Hematopoietic multipotent progenitor cell treated with erythropoietin and hydrocortisone succinate and interleukin-3 and kit ligand, for 15 days (in vitro differentiated cells): Measurements from ENCODE around the gene CCDC92B.
"Not testable (repeated sequence)": the region's sequence is repeated elsewhere in the genome, so short reads cannot be mapped to it uniquely, and the experiment has no call there.

Experiments used
- DNase-seq: peaks from one replicate; pipeline ENCODE4 v3.0.0-alpha.2; 2015; ENCODE audit warnings: low spot score

Gene CCDC92B

GRCh38 chr17:2749058-2749783 lies at the start of gene CCDC92B:
TSS of gene CCDC92B (minus strand) at chr17:2749652. CDS start at chr17:2735145, 14,507 bp downstream.
- DNase-seq, result no peak

DNA sequence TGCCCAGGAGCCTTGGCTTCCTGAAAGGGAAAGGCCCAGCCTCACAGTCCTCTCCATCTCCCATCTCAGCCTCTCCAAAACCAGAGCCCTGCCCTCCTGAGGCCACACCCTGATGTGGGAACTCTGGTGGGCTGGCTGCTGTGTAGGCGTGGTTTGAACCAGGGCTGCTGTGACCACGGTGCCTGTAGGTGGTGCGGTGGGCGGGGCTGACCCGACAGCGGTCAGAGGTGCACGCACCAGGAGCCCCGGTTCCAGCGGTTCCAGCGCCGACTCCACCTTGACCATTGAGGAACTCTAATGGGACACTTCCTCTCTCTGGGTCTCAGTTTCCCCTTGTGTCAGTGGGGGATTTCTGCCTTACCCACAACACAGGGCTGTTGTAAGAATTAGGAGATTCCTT lies 49.2 kb upstream of the CCDC92B start:
- DNase-seq, result no peak

- DNase-seq, result no peak
Measured at GRCh38 chr17:2798188-2798587, 48.7 kb upstream of the CCDC92B start.

GRCh38 chr17:2797637-2798036 lies 48.2 kb upstream of the CCDC92B start:
- DNase-seq, result no peak

DNA sequence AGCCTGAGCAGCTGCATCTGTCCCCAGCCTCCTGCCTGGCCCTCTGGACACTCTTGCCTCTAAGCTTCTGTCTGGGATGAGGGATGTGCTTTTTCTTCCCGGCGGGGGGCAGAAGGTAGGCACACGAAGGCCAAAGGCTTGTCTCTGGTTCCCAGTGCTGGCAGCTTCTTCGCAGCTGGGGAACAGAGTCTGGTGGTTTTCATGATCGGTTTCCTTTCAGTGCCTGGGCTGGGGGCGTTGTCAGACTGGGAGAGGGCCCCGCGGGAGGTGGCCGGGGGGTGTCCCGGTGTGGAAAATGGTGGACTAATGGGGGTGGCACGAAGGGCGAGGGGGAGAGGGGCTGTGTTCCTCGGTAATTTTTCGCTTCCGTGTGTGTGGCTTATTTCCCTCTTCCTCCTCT lies 47.8 kb upstream of the CCDC92B start:
- no peak for DNase-seq

DNA sequence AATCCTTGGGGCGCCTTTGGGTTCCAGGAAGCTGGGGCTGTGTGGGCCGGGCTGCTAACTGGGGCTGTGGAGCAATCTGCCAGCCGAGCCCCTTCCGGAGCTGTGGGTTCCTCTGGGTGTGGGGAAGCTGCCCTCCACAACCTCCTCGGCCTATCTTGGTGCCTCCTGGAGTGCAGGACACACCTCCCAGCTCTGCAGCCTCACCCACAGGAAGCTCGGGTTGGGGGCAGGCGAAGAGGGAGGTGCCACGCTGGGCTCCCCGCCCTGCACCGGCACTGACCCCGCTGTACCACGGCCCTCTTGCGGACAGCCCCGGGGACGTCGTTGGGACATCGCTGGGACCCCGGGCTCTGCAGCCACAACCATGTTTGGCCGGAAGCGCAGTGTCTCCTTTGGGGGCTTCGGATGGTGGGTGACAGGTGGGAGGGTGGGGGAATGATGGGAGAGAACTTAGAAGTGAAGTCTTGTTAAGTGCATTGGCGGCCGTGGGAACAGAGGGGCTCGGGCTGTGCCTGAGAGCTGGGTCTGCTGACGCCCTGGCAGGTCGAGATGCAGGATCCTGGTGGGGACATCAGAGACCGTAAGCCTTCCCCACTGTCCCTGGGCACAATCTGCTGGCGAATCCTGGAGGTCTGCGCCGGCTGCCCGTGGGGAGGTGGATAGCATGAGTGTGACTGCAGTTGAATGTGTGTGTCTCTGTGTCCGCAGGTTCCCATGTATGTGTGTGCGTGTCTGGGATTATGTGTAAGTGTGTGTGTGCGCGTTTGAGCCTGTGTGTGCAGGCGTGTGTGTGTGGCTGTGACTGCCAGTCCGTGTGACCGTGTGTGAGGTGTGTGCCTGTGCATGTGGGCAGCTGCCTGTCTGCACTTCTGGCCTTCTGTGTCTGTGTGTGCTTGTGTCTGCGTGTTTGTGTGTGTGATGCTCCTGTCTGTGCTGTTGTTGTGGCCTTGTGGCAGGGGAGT lies 47.0 kb upstream of the CCDC92B start, which contains the start of gene RAP1GAP2:
Gene RAP1GAP2, plus strand, starts transcription at position 275 of the 962 bp plus-strand sequence. Its CDS starts 90 bp downstream, at position 365.
- DNase-seq, result no peak

DNA sequence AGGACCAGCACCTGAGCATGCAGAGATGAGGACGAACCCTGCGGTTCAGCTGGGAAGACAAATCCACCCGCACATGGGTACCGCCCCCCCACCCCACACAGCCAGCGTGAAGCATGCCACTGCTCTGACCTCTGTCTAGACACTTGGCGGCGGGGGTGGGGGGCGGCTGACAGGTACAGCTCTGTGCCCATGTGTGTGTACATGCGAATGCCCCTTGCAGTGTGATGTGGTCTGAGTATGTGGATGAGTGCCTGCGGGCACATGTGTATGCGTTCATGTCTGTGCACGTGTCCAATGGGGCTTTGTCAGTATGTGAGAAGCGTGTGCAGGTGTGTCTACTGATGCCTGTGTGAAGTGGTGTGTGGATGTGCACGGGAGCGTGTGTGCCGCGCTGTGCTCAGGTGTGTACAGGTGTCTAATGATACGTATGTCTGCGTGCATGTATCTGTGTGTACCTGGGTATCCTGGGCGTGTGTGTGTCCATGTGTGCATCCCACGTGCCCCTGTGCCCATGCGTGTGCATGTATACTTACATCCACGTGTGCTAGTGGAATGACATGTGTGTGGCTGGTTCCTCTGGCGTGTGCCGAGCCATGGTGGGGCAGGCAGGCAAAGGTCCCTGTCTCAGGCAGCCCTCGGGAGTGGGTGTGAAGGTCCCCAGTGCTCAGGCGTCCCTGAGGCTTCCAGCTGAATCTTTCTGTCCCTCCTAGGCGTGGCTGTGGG lies 46.1 kb upstream of the CCDC92B start:
- no peak for DNase-seq

DNA sequence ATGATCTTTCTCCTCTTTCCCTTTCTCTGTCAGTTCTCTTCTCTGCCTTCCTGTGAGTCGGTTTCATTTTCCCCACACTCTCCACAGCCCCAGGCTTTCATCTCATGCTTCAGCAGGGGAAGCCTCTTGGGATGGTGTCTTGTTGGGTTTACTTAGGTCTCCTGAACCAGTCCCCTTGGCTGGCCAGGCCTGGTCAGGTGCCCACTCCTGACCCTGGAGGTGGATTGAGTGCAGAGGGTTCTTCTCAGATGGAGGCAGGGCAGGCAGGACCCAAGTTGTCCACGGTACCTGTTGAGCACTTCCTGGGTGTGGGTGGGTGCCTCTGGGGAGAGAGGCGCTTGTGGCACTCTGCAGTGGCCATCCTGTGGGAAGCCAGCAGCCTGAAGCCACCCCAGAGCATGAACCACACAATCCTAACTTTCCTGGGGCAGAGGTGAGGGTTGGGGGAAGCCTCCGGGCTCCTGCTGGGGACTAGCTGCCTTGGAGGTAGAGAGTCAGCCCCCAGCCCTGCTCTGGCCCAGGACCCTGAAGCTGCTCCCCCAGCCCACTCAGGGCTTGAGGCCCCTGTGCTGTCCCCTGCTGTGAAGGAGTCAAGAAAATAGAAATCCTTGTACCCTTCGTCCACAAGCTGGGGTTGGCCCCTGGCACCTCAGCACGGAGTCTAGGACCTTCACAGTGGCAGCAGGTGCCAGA lies 44.8 kb upstream of the CCDC92B start:
- DNase-seq, result no peak

DNA sequence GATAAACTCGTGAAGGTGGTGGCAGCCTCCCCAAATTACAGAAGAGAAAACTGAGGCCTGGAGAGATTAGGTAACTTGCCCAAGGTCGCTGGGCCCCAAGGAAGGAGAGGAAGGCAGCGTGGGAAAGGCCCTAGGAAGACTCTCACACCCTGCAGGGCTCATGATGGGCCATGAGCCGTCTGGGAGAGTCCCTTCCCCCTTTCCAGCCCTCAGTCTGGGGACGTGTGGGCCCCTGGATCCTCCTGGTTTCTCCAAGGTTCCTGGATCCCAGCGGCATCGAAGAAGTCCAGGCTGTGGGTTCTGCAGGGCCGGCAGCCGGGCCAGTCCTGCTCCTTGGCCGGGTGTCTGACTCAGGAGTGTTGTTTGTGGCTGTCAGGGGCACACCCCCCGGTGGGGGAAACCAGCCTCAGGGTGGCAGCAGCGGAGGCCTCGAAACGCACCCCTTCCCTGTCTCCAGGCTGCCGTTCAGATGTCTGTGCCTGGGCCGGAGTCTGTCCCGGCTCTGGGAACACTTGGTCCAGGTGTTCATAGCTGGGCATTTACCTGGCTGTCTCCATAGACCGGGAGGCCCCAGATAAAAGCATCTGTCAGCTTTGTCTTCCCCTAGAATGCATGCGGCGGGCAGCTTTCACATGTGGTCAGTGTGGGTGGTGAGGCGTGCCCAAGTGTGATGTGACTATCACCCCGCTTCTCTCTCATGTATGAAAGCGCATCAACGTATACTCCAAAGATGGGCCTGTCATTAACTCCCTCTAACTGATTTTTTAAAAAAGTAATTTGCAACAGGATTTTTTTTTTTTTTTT lies 43.1 kb upstream of the CCDC92B start:
- DNase-seq, result no peak

DNA sequence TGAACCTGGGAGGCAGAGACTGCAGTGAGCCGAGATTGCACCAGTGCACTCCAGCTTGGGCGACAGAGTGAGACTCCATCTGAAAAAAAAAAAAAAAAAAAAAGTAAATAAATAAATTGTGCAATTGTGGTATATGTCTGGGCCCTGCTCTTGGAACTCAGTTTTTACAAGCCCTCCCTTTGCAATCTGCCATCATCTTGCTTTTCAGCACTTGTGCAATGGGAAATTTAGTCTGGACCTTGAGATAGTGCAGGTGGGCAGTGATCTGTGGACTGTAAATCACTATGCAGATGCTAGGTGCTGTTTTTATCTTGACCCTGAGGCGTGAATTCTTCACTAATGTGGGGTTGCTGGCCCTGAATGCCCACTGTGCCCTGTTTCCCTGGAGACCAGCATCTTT lies 40.2 kb upstream of the CCDC92B start:
- DNase-seq, result no peak

- DNase-seq, result peak; percentile 84
Measured at GRCh38 chr17:2786176-2786881, 36.9 kb upstream of the CCDC92B start.

DNA sequence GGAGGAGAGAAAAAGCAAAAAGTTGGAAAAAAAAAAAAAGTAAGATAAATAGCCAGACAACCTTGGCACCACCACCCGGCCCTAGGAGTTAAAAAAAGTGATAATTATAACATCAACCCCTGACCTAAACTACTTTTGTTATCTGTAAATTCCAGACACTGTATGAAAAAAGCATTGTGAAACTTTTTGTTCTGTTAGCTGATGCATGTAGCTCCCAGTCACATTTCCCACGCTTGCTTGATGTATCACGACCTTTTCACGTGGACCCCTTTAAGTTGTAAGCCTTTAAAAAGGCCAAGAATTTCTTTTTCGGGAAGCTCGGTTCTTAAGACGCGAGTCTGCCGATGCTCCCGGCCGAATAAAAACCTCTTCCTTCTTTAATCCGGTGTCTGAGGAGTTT lies 35.9 kb upstream of the CCDC92B start:
- peak; percentile 11 for DNase-seq

GRCh38 chr17:2784864-2785263 lies 35.4 kb upstream of the CCDC92B start:
- DNase-seq, result no peak

DNA sequence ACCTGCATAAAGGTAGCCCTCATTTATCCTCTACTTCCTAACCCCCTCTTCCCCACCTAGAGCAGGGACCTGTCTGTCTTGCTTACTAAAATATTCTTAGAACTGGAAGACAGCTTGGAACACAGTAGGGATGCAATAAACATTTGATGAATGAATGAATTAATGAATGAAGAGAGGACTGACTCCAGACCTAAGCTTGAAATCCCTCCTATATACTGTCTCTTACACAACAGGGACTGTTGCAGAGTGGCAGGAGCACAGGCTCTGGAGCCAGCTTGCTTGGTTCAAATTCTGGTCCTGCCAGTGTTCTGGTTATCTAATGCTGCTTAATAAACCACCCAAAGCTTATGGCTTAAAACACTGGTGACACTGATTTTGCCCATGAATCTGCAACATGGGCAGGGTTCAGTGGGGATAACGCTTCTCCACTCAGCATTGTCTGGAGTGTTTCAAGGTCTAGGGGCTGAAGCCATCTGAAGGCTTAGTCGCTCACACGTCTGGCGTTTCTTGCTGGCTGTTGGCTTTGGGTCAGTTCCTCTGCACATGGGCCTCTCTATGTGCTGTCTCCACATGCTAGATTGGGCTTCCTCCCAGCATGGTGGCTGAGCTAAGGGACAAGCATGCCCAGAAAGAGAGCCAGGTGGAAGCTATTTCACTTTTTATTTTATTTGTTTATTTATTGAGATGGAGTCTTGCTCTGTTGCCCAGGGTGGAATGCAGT lies 34.0 kb upstream of the CCDC92B start:
- DNase-seq, result no peak

- DNase-seq, result no peak
Measured at GRCh38 chr17:2782055-2782454, 32.6 kb upstream of the CCDC92B start.

- DNase-seq, result not testable (repeated sequence)
Measured at GRCh38 chr17:2781598-2781997, 32.1 kb upstream of the CCDC92B start.

DNA sequence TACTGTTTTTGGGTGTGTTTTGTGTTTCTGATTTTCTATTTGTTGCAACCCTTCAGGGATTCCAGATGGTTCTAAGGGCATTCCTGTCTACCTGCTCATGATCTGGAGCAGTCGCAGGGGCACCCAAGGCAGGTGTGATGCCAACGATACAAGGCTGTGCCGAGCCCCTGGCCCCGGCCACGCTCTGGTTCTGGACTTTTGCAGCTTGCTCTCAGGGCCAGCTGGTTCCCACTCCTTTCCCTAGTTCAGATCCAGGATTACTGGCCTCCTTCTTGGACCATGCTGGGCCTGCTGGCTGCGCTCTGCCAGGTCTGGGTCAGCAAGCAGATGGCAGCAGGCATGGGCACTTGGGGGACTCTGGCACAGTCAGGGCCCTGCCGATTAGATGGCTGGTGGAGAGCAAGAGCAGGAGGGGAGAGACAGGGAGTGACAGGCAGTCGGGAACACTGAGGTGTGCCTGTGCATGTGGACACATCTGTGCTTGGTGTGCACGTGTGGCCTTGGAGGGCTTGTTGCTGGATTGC lies 31.5 kb upstream of the CCDC92B start:
- no peak for DNase-seq

DNA sequence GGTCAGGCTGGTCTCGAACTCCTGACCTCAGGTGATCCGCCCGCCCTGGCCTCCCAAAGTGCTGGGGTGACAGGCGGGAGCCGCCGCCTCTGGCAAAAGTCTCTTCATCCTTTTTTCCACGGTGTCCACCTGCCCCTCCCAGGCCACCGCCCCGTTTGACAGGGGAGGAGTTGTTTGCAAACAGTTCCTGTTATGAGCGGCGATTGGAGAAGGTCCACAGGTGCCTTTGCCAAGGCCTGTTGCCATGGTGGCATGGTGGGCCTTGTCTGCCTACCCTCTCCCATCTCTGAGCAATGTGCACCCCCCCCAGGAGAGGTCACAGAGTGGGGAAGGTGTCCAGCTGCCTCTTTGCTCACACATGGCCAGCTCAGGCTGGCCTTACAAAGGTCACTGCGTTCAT lies 30.8 kb upstream of the CCDC92B start:
- DNase-seq, result no peak

DNA sequence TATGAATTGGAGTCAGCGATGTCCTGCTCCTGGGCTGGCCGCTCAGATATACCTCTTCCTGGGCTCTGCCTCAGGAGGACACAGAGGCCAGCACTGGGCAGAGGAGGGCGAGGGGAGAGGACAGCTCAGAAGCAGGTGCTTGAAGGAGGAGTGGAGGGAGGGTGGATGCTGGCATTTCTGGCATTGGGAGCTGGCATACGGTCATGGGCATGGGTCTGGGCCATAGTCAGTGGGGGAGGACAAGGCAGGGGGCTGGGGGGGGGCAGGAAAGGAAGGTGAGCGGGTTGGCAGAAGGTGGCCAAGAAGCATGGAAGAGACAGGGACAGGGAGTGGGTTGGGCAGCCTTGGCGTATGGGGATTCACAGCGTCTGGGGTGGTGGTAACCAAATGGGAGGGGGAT lies 30.1 kb upstream of the CCDC92B start:
- no peak for DNase-seq
